Skeletal muscle satellite cell (primary cell): Measurements from ENCODE around the gene CEP250. TPM values are rescaled to one million over a fixed set of nuclear protein-coding genes. Genes with fewer than 3 reads are reported as not detected.

Experiments
- H3K27me3 ChIP-seq: 2 replicates; pipeline ENCODE4 v1.7.0; 2013; ENCODE audit warnings: low read length; ENCODE audit not compliant: control insufficient read depth, insufficient read depth
- H3K36me3 ChIP-seq: 2 replicates; pipeline ENCODE4 v1.7.0; 2013; ENCODE audit warnings: mild to moderate bottlenecking, control low read depth, low read length; ENCODE audit not compliant: insufficient read depth
- H3K4me1 ChIP-seq: 2 replicates; pipeline ENCODE4 v1.7.0; 2013; ENCODE audit warnings: low read length; ENCODE audit not compliant: control insufficient read depth, insufficient read depth
- H3K4me2 ChIP-seq: 2 replicates; pipeline ENCODE4 v1.7.0; 2013; ENCODE audit warnings: mild to moderate bottlenecking, low read length
- H3K4me3 ChIP-seq: 2 replicates; pipeline ENCODE4 v1.7.0; 2013; ENCODE audit warnings: low read length
- H3K9ac ChIP-seq: 2 replicates; pipeline ENCODE4 v1.7.0; 2013; ENCODE audit warnings: mild to moderate bottlenecking, low read depth, low read length, moderate library complexity
- H3K9me3 ChIP-seq: replicated peaks from 2 replicates; pipeline ENCODE4 v1.7.0; 2013; ENCODE audit warnings: mild to moderate bottlenecking, control low read depth, low read length
- total RNA-seq: library from RNA; depleted of rRNA; stranded (reverse); fragments of >200 nt; gene quantifications from 2 replicates; pipeline ENCODE4 v1.2.3, GENCODE V29; 2012; rRNA removed

Gene CEP250, protein sequence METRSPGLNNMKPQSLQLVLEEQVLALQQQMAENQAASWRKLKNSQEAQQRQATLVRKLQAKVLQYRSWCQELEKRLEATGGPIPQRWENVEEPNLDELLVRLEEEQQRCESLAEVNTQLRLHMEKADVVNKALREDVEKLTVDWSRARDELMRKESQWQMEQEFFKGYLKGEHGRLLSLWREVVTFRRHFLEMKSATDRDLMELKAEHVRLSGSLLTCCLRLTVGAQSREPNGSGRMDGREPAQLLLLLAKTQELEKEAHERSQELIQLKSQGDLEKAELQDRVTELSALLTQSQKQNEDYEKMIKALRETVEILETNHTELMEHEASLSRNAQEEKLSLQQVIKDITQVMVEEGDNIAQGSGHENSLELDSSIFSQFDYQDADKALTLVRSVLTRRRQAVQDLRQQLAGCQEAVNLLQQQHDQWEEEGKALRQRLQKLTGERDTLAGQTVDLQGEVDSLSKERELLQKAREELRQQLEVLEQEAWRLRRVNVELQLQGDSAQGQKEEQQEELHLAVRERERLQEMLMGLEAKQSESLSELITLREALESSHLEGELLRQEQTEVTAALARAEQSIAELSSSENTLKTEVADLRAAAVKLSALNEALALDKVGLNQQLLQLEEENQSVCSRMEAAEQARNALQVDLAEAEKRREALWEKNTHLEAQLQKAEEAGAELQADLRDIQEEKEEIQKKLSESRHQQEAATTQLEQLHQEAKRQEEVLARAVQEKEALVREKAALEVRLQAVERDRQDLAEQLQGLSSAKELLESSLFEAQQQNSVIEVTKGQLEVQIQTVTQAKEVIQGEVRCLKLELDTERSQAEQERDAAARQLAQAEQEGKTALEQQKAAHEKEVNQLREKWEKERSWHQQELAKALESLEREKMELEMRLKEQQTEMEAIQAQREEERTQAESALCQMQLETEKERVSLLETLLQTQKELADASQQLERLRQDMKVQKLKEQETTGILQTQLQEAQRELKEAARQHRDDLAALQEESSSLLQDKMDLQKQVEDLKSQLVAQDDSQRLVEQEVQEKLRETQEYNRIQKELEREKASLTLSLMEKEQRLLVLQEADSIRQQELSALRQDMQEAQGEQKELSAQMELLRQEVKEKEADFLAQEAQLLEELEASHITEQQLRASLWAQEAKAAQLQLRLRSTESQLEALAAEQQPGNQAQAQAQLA (N-terminal part only)
- total RNA-seq: 17.5 and 18.3 TPM in 2 replicates

DNA sequence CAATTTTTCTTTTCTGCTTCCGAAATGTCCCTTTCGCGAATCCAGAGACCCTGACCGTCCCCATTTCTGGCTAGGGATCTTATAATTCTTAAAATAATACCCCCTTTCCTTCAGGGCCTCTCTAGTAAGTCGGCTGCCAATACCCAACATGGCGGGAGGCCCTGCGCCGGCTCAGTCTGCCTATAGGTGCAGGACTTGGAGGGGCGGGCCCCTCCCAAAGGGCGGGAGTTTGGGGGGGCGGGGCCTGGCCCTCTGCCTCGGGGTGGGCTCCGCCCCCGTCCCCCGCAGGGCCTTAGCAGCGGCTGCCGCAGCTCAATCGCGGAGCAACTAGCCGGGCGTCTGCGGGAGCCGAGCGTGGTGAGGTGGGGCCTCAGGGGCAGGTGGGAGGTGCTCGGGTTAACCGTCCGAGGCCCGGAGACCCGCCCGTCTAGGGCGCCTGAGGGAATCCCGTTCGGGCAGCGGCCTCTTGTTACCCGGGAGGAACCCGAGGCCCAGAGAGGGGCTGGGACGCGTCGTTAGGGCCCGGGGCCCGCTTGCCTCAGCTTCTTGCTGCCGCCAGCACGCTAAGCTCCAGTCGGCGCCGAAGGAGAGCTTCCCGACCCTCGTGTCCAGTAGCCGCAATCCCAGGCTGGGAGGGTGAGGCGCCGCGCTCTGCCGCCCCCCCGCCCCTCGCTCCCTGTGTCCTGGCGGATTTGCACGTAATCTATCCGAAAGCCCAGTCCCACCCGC, at the start of gene CEP250:
Gene CEP250 (plus strand): TSS at position 718 of the 729 bp plus-strand sequence. CDS start 6,770 bp downstream, outside the sequence.
- H3K36me3 ChIP-seq: no peaks in the 10 kb centered on the region
- no peaks in the 10 kb centered on the region for H3K27me3 ChIP-seq
- no peaks in the 10 kb centered on the region for H3K9me3 ChIP-seq
- H3K9ac ChIP-seq: peak within 1 kb of the TSS; percentile 96
- H3K4me1 ChIP-seq: peaks cover 7% of the 10 kb centered on the region
- H3K4me2 ChIP-seq: peak within 1 kb of the TSS; percentile 89
- H3K4me3 ChIP-seq: peak within 1 kb of the TSS; percentile 83

DNA sequence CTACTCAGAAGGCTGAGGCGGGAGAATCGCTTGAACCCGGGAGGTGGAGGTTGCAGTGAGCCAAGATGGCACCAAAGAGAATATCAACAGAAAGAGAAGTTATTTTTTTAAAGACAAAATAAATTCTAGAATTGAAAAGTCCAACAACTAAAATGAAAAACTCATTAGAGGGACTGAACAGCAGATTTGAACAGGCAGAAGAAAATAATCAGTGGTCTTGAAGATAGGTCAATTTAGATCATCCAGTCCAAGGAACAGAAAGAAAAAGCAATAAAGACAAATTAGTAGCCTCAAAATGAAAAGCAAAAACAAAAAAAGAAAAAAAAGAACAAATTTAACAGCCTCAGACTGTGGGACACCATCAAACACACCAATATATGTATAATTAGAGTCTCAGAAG, 49.6 kb upstream of the CEP250 start:
- H3K9ac ChIP-seq: no peak overlapping the region

DNA sequence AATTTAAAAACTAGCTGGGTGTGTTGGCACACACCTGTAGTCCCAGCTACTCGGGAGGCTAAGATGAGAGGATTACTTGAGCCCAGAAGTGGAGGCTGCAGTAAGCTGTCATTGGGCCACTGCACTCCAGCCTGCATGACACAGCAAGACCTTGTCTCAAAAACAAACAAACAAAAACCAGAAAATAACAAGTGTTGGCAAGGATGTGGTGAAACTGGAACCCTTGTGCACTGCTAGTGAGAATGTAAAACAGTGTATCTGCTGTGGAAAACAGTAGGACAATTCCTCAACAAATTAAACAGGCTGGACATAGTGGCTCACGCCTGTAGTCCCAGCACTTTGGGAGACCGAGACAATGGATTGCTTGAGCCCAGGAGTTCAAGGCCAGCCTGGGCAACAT, 47.1 kb upstream of the CEP250 start:
- H3K4me1 ChIP-seq: peaks cover 9% of the 10 kb centered on the region
- H3K4me3 ChIP-seq: no peak overlapping the region
- no peak overlapping the region for H3K4me2 ChIP-seq
- H3K9ac ChIP-seq: no peak overlapping the region
- H3K27me3 ChIP-seq: no peaks in the 10 kb centered on the region
- peaks cover 36% of the 10 kb centered on the region for H3K36me3 ChIP-seq
- no peaks in the 10 kb centered on the region for H3K9me3 ChIP-seq

More for the DNA sequence above, 49.6 kb upstream of the CEP250 start:
- no peaks in the 10 kb centered on the region for H3K27me3 ChIP-seq
- H3K4me3 ChIP-seq: no peak overlapping the region
- peaks cover 2% of the 10 kb centered on the region for H3K4me1 ChIP-seq
- no peak overlapping the region for H3K4me2 ChIP-seq
- no peaks in the 10 kb centered on the region for H3K9me3 ChIP-seq
- peaks cover 36% of the 10 kb centered on the region for H3K36me3 ChIP-seq

DNA sequence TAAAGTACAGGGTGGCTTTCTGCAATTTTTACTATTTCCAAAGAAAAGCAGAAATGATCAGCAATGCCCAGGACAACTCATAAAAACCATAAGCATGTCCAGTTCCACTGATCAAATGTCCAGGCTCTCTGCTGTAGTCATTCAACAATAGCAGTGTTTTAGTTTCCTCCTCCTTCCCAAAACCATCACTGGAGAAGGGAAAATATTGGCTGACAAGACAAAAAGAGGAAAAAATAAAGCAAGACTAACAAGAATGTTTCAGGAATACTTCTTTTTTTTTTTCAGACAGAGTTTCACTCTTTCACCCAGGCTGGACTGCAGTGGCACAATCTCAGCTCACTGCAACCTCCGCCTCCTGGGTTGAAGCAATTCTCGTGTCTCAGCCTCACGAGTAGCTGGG, 45.9 kb upstream of the CEP250 start:
- H3K27me3 ChIP-seq: no peaks in the 10 kb centered on the region
- H3K36me3 ChIP-seq: peaks cover 36% of the 10 kb centered on the region
- no peak overlapping the region for H3K9ac ChIP-seq
- no peak overlapping the region for H3K4me2 ChIP-seq
- H3K9me3 ChIP-seq: no peaks in the 10 kb centered on the region
- peaks cover 9% of the 10 kb centered on the region for H3K4me1 ChIP-seq
- H3K4me3 ChIP-seq: no peak overlapping the region

DNA sequence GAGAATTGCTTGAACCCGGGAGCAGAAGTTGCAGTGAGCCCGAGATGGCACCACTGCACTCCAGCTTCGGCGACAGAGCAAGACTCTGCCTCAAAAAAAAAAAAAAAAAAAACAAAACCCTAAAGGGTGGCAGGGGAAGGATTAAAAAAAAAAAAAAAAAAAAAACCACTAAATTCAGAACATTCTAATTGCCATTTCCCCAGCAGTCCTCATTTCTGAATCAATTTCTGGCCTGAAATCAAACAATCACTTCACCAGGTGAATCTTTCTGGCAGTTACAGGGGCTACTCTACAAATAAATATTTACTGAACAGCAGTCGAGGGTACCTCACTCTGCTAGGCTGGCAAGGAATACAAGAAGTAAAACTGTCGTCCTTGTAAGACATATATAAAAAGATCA, 44.8 kb upstream of the CEP250 start:
- Histone ChIP-seq H3K4me1 (peaks cover 9% of the 10 kb centered on the region), H3K36me3 (peaks cover 32% of the 10 kb centered on the region), H3K4me2 (peak overlapping the region; percentile 90), H3K9me3 (no peaks in the 10 kb centered on the region), H3K27me3 (no peaks in the 10 kb centered on the region), H3K9ac (peak overlapping the region; percentile 94), H3K4me3 (peak overlapping the region; percentile 85)

DNA sequence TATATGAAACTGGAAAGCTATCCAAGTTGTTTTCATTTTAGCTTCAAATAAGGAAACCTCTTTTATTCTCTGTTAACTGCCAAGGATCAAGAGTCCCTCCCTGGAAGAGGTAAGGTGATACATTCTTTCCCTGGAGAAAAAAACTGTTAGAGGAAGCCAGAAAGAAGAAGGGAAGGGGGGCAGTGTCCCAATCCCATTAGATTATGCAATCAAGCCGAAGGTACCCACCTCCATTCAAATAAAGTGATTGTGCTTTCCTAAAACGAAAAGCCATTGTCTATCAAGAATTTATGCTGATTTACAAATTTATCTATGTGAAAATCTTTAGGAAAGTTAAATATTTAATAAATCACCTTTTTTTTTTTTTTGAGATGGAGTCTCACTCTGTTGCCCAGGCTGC, 34.1 kb upstream of the CEP250 start:
- Histone ChIP-seq H3K9me3 (no peaks in the 10 kb centered on the region), H3K4me1 (no peaks in the 10 kb centered on the region)

DNA sequence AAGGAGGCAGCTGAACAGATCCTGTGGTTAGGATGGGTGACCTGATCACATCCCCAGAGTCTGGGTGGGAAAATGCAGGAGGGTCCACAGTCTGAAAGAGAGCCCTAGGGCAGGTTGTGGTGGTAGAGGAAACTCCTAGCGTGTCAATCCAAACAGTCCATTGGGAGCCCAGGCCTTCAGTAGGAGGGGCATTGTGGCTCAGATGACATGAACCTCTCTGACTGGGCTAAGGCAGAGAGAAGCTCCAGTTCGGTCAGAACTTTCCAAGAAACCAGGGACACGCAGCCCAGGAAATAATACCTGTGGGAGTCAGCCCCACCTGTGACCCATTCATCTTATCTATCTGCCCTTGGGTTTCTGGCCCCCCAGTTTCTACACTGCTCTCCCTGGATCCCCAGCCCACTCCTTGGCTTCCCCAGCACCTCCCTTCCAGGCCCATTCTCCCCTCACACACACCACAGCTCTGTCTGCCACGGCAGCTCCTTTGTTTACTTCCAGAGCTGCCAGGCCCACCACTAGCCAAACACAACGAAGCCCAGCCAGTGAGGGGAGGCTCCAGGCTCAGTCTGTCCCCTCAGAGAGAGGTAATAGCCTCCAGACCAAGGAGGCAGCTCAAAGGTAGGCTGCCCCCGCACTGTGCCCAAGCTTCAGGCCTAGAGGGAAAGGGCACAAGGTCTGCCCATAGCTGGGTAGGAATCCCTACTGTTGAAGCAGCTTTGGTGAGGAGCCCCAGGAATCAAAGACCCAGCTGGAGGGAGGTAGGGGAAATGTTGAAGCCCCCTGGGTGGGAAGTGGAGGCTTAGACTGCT, 23.6 kb upstream of the CEP250 start:
- Histone ChIP-seq H3K4me3 (no peak overlapping the region), H3K36me3 (no peaks in the 10 kb centered on the region), H3K4me1 (peaks cover 5% of the 10 kb centered on the region), H3K27me3 (no peaks in the 10 kb centered on the region), H3K9ac (no peak overlapping the region), H3K4me2 (no peak overlapping the region), H3K9me3 (no peaks in the 10 kb centered on the region)

More for the DNA sequence above, 34.1 kb upstream of the CEP250 start:
- Histone ChIP-seq H3K27me3 (peaks cover 7% of the 10 kb centered on the region), H3K9ac (no peak overlapping the region), H3K36me3 (no peaks in the 10 kb centered on the region), H3K4me3 (no peak overlapping the region), H3K4me2 (no peak overlapping the region)

DNA sequence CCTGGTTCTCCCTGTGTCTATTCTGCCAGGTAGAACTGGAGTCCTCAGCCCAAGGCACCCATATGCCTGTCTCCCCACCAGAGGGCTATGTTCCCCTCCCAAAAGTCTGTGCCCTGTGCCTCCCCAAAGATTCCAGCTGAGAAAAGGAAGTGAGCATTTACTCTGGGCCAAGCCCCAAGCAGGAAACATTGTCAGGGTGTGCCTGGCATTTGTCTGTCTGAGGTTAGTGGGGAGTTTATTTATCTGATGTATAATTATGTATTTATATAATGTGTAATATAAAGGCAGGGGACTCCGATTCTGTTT, 23.0 kb upstream of the CEP250 start:
- H3K27me3 ChIP-seq: no peaks in the 10 kb centered on the region
- no peak overlapping the region for H3K4me2 ChIP-seq
- no peak overlapping the region for H3K9ac ChIP-seq
- H3K9me3 ChIP-seq: no peaks in the 10 kb centered on the region
- H3K4me1 ChIP-seq: peaks cover 5% of the 10 kb centered on the region
- H3K36me3 ChIP-seq: no peaks in the 10 kb centered on the region
- no peak overlapping the region for H3K4me3 ChIP-seq

DNA sequence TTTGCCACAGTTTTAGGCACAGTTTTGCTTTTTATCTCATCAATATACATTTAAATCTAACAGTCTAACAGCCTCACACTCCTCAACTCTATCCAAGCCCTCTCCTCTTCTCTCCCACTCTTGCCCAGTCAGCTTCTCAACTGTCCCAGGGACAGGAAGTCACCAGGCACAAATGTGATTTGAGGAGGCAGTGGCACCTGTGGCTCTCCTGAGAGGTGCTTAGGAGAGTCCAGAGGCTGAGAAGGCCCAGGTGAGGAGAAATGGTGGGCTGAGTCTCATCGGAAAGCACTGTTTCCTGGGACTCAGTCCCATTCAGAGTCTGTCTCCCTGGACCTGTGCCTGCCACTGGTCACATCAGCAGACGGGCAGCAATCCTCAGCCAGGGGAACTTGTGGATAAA, 22.1 kb upstream of the CEP250 start:
- H3K9me3 ChIP-seq: no peaks in the 10 kb centered on the region

More for the DNA sequence above, 22.1 kb upstream of the CEP250 start:
- Histone ChIP-seq H3K4me2 (no peak overlapping the region), H3K4me3 (no peak overlapping the region), H3K4me1 (peaks cover 9% of the 10 kb centered on the region), H3K36me3 (no peaks in the 10 kb centered on the region), H3K9ac (no peak overlapping the region), H3K27me3 (no peaks in the 10 kb centered on the region)
